Transverse colon (tissue), 4 donors: ENCODE measurements around the gene PRR5L. TPM values are rescaled to one million over a fixed set of nuclear protein-coding genes. Genes with fewer than 3 reads are reported as not detected.
A peak's percentile ranks its signal among the peaks of the same experiment; 100 is the strongest.

Source experiments
- DNase-seq: peaks from one replicate; pipeline ENCODE4 v3.0.0-alpha.2; 2019
- H3K27ac ChIP-seq, 4 donors: fragments of 200-600 bp; sonication (generic); 2 replicates each; pipeline ENCODE4 v1.5.1; 2016 to 2018; ENCODE audit warnings: inconsistent platforms in 4 of 4
- H3K27me3 ChIP-seq: fragments of 200-600 bp; sonication (generic); 2 replicates; pipeline ENCODE4 v1.5.1; 2017; ENCODE audit warnings: inconsistent platforms
- H3K36me3 ChIP-seq, 4 donors: fragments of 200-600 bp; sonication (generic); 2 replicates each; pipeline ENCODE4 v1.5.1; 2017 to 2019; ENCODE audit warnings: inconsistent platforms in 4 of 4
- H3K4me1 ChIP-seq, 4 donors: fragments of 200-600 bp; sonication (generic); 2 replicates each; pipeline ENCODE4 v1.5.1; 2017 to 2020; ENCODE audit warnings: inconsistent platforms in 4 of 4
- H3K4me3 ChIP-seq, 4 donors: fragments of 200-600 bp; sonication (generic); 1 replicate in 1 of 4; 2 replicates in 3 of 4; pipeline versions ENCODE4 v1.5.1 to v1.6.1; 2017 to 2019; ENCODE audit warnings: inconsistent platforms in 4 of 4
- H3K9me3 ChIP-seq, 2 donors: fragments of 200-600 bp; sonication (generic); 2 replicates each; pipeline ENCODE4 v1.5.1; 2017 to 2019; ENCODE audit warnings: inconsistent platforms in 2 of 2
- EP300 ChIP-seq: sonication (generic); formaldehyde crosslinking; IDR thresholded peaks from one replicate; pipeline ENCODE4 v1.6.1; 2017; ENCODE audit warnings: antibody characterized with exemption, low read depth
- POLR2A ChIP-seq: fragments of 450-650 bp; IDR thresholded peaks from one replicate; pipeline ENCODE4 v1.6.1; 2016; ENCODE audit warnings: antibody characterized with exemption, mild to moderate bottlenecking, moderate library complexity
- POLR2AphosphoS5 ChIP-seq, 3 donors: sonication (generic); formaldehyde crosslinking; IDR thresholded peaks; one replicate each; pipeline ENCODE4 v1.6.1; 2016; ENCODE audit warnings: antibody characterized with exemption in 3 of 3
- WGBS, 2 donors: methylation state at CpG; one replicate each; pipeline ENCODE4 v1.1.5; 2018; ENCODE audit warnings: low coverage in 1 of 2; 5-methylcytosine and 5-hydroxymethylcytosine counted together
- in situ Hi-C, 4 donors: fragments of 200-750 bp; cut with MboI; loops; one replicate each; pipeline versions ENCODE4 v1.15.0 to v1.15.1; 2017; ENCODE audit warnings: low sequenced_read_pairs in 3 of 4, low pct_ligation_motif_present in 1 of 4, low pct_unique_long_range_greater_than_20kb in 1 of 4
- intact Hi-C: fragments of 100-400 bp; cut with DNase I; formaldehyde crosslinking; loops from one replicate; pipeline ENCODE4 v1.15.1; 2023; ENCODE audit warnings: low total_unique reads
- total RNA-seq, 4 donors: library from RNA; depleted of rRNA; stranded (reverse); fragments of >200 nt; gene quantifications; one replicate each; pipeline ENCODE4 v1.1.0, GENCODE V29; 2016
- TF ChIP-seq, protein P1 (sequence below), 5 experiments: fragments of 200-600 bp in 3 of 5; fragments of 450-650 bp in 2 of 5; sonication (generic) in 3 of 5; IDR thresholded peaks; 1 replicate in 2 of 5; 2 replicates in 3 of 5; pipeline ENCODE4 v1.5.1; 2016 to 2017; ENCODE audit warnings: antibody characterized with exemption in 5 of 5, inconsistent platforms in 3 of 5, mild to moderate bottlenecking in 2 of 5, moderate library complexity in 1 of 5

PRR5L gene
- total RNA-seq, 4 donors from 2014 or later, result 203 to 418 (median 251) TPM

DNA sequence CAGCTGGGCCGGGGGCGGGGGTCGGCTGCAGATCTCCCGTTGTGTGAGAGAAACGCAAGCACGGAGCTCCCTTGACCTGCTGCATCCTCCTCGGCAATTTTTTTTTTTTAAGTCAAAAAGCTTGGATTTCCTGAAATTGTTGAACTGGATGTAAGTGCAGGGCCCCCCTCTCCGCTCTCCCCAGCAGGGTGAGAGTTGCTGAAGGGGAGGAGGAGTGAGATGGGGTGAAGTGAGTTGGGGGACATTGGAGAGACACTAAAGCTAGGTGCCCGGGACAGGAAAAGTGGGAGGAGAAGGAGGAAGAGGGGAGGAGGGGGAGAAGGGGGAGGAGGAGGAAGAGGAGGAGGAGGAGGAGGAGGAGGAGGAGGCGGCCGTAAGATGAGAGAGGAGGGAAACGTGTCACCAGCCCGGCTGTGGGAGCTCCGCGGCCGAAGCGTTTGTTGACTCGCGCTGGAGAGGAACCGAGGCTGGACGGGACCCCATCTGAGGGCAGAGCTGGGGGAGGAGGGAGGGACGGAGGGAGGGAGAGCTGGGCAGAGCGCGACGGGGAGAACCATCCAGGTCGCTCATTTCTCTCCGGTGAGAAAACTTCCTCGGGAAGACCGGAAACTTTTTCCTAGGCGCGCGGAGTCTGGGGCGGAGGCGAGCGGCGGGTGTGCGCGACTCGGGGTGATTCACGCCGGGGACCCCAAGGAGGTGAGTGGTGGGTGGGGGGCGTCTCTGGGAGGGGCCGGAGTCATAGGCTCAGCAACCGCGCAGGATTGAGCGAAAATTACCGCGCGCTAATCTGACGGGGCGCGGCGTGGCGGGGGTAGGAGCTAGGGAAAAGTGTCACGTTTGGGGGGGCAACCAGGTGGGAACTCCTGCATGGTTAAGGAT, 80.2 kb downstream of the PRR5L start:
- intact Hi-C loops, result no loop called here
- TF ChIP-seq POLR2A (peak; percentile 40), POLR2AphosphoS5 (IDR thresholded peaks at IDR 0.05) (peak in 2 of 3 donors; percentile 16 to 45), EP300 (no peak)
- peak overlapping the region; percentile 60 to 74 (median 64) for H3K4me3 ChIP-seq
- no peaks in the 10 kb centered on the region for H3K27me3 ChIP-seq
- 0 to 2% methylated on average over 8 to 55 of the region's 55 CpGs for WGBS, 2 donors
- peak; percentile 63 for DNase-seq
- H3K27ac ChIP-seq, result peak overlapping the region; percentile 82 to 87 (median 84)
- no peaks in the 10 kb centered on the region for H3K9me3 ChIP-seq
- peaks cover 7 to 62% (median 40%) of the 10 kb centered on the region in 4 donors for H3K4me1 ChIP-seq
- no peaks in the 10 kb centered on the region for H3K36me3 ChIP-seq
- in situ Hi-C loops, result loop anchor here in 1 of 4 donors (25.0 kb wide), 1 partner anchor 89 kb away; the partner anchor contains the start of genes COMMD9 and PRR5L

GRCh38 chr11:36376888-36377758, 81.0 kb downstream of the PRR5L start:
- H3K4me3 ChIP-seq, result peak overlapping the region; percentile 60 to 74 (median 64)
- TF ChIP-seq POLR2A (peak; percentile 37), POLR2AphosphoS5 (IDR thresholded peaks at IDR 0.05) (peak in 2 of 3 donors; percentile 39 to 46), EP300 (no peak)
- TF ChIP-seq, protein P1, sequence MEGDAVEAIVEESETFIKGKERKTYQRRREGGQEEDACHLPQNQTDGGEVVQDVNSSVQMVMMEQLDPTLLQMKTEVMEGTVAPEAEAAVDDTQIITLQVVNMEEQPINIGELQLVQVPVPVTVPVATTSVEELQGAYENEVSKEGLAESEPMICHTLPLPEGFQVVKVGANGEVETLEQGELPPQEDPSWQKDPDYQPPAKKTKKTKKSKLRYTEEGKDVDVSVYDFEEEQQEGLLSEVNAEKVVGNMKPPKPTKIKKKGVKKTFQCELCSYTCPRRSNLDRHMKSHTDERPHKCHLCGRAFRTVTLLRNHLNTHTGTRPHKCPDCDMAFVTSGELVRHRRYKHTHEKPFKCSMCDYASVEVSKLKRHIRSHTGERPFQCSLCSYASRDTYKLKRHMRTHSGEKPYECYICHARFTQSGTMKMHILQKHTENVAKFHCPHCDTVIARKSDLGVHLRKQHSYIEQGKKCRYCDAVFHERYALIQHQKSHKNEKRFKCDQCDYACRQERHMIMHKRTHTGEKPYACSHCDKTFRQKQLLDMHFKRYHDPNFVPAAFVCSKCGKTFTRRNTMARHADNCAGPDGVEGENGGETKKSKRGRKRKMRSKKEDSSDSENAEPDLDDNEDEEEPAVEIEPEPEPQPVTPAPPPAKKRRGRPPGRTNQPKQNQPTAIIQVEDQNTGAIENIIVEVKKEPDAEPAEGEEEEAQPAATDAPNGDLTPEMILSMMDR (IDR thresholded peaks at IDR 0.05), result peak; percentile 43 to 74 (median 57)
- H3K27me3 ChIP-seq, result no peaks in the 10 kb centered on the region
- peaks cover 4 to 54% (median 34%) of the 10 kb centered on the region in 4 donors for H3K4me1 ChIP-seq
- H3K9me3 ChIP-seq, result no peaks in the 10 kb centered on the region
- WGBS, 2 donors, result 1% methylated on average over 67 of the region's 68 CpGs; no CpG with 5 or more reads in 1 of the 2 donors
- H3K36me3 ChIP-seq, result peaks cover 0 to 6% (median 0%) of the 10 kb centered on the region in 4 donors
- in situ Hi-C loops (loop anchor here in 1 of 4 donors (25.0 kb wide), 1 partner anchor 90 kb away; the partner anchor contains the start of genes COMMD9 and PRR5L), intact Hi-C loops (no loop called here)
- peak overlapping the region; percentile 82 to 87 (median 84) for H3K27ac ChIP-seq
- peak; percentile 78 for DNase-seq

GRCh38 chr11:36377759-36378564, 81.9 kb downstream of the PRR5L start:
- no peaks in the 10 kb centered on the region for H3K27me3 ChIP-seq
- H3K4me3 ChIP-seq, result peak overlapping the region; percentile 60 to 74 (median 64)
- peaks cover 0 to 46% (median 26%) of the 10 kb centered on the region in 4 donors for H3K4me1 ChIP-seq
- H3K9me3 ChIP-seq, result no peaks in the 10 kb centered on the region
- TF ChIP-seq POLR2AphosphoS5 (IDR thresholded peaks at IDR 0.05) (no peak), POLR2A (peak; percentile 22), EP300 (no peak)
- TF ChIP-seq, protein P1 (IDR thresholded peaks at IDR 0.05), result no peak
- H3K27ac ChIP-seq, result peak overlapping the region; percentile 82 to 87 (median 84)
- no peak for DNase-seq
- WGBS, 2 donors, result 17 to 100% methylated on average over 1 to 22 of the region's 22 CpGs
- intact Hi-C loops (no loop called here), in situ Hi-C loops (loop anchor here in 1 of 4 donors (25.0 kb wide), 1 partner anchor 91 kb away; the partner anchor contains the start of genes COMMD9 and PRR5L)
- H3K36me3 ChIP-seq, result peaks cover 0 to 6% (median 0%) of the 10 kb centered on the region in 4 donors

- 95 to 100% methylated on average over 2 to 3 of the region's 3 CpGs for WGBS, 2 donors
- TF ChIP-seq, protein P1 (IDR thresholded peaks at IDR 0.05), result no peak
- TF ChIP-seq POLR2AphosphoS5 (IDR thresholded peaks at IDR 0.05) (no peak), EP300 (no peak), POLR2A (no peak)
- intact Hi-C loops (no loop called here), in situ Hi-C loops (loop anchor here in 1 of 4 donors (25.0 kb wide), 1 partner anchor 92 kb away; the partner anchor contains the start of genes COMMD9 and PRR5L)
- Histone ChIP-seq H3K27me3 (no peaks in the 10 kb centered on the region), H3K4me3 (peak overlapping the region in 2 of 4 donors; percentile 61 to 74), H3K4me1 (peaks cover 0 to 37% (median 23%) of the 10 kb centered on the region in 4 donors), H3K36me3 (peaks cover 0 to 6% (median 0%) of the 10 kb centered on the region in 4 donors), H3K9me3 (no peaks in the 10 kb centered on the region), H3K27ac (peak overlapping the region in 3 of 4 donors; percentile 24 to 86 (median 36))
- DNase-seq, result no peak
These were observed 83.6 kb downstream of the PRR5L start for GRCh38 chr11:36379653-36380052.
